HG02852 (cell line): Measurements from ENCODE around the gene OLFML2B.

Experiments
- ATAC-seq: cut with Tn5 transposase; IDR thresholded peaks from one replicate; pipeline ENCODE4 v1.9.1; 2021; ENCODE audit warnings: mild to moderate bottlenecking, moderate library complexity; ENCODE audit not compliant: unreplicated experiment

The OLFML2B gene

GRCh38 chr1:162008799-162009198 is 14.9 kb downstream of the OLFML2B start:
- no peak for ATAC-seq

GRCh38 chr1:162007466-162007865 is 16.2 kb downstream of the OLFML2B start:
- ATAC-seq: no peak

- no peak for ATAC-seq
These were observed 17.6 kb downstream of the OLFML2B start for GRCh38 chr1:162006081-162006480.

GRCh38 chr1:162004441-162004950 is 19.2 kb downstream of the OLFML2B start:
- ATAC-seq: no peak

GRCh38 chr1:162003830-162004215 is 19.8 kb downstream of the OLFML2B start:
- no peak for ATAC-seq

- no peak for ATAC-seq
These were observed 20.4 kb downstream of the OLFML2B start for GRCh38 chr1:162003061-162003829.

GRCh38 chr1:162000053-162000420 is 23.6 kb downstream of the OLFML2B start:
- ATAC-seq: no peak

GRCh38 chr1:161999301-162000052 is 24.2 kb downstream of the OLFML2B start:
- ATAC-seq: no peak

GRCh38 chr1:161998811-161999210 is 24.9 kb downstream of the OLFML2B start:
- no peak for ATAC-seq

- no peak for ATAC-seq
These were observed 26.5 kb downstream of the OLFML2B start for GRCh38 chr1:161997152-161997551.

- ATAC-seq: no peak
These were observed 29.4 kb downstream of the OLFML2B start for GRCh38 chr1:161994175-161994668.

GRCh38 chr1:161993576-161993975 is 30.1 kb downstream of the OLFML2B start:
- ATAC-seq: no peak

GRCh38 chr1:161989786-161990185 is 33.9 kb downstream of the OLFML2B start:
- no peak for ATAC-seq

GRCh38 chr1:161989108-161989507 is 34.6 kb downstream of the OLFML2B start:
- ATAC-seq: no peak

GRCh38 chr1:161988413-161988812 is 35.3 kb downstream of the OLFML2B start:
- no peak for ATAC-seq

GRCh38 chr1:161987872-161988271 is 35.8 kb downstream of the OLFML2B start:
- no peak for ATAC-seq

GRCh38 chr1:161987303-161987702 is 36.4 kb downstream of the OLFML2B start:
- no peak for ATAC-seq

- ATAC-seq: no peak
These were observed 37.3 kb downstream of the OLFML2B start for GRCh38 chr1:161986328-161986727.

GRCh38 chr1:161985301-161985822 is 38.3 kb downstream of the OLFML2B start:
- ATAC-seq: no peak

GRCh38 chr1:161983725-161984124 is 39.9 kb downstream of the OLFML2B start:
- no peak for ATAC-seq

GRCh38 chr1:161982917-161983316 is 40.8 kb downstream of the OLFML2B start:
- ATAC-seq: no peak

GRCh38 chr1:161982507-161982895 is 41.2 kb downstream of the OLFML2B start:
- no peak for ATAC-seq
